Stromal cell of bone marrow (primary cell): ENCODE results near the gene ZNF536.
"Not testable (repeated sequence)": the region's sequence is repeated elsewhere in the genome, so short reads cannot be mapped to it uniquely, and the experiment has no call there.

ENCODE experiments used
- DNase-seq: peaks from one replicate; pipeline ENCODE4 v3.0.0-alpha.2; 2012; ENCODE audit warnings: low read depth

ZNF536 gene

DNA sequence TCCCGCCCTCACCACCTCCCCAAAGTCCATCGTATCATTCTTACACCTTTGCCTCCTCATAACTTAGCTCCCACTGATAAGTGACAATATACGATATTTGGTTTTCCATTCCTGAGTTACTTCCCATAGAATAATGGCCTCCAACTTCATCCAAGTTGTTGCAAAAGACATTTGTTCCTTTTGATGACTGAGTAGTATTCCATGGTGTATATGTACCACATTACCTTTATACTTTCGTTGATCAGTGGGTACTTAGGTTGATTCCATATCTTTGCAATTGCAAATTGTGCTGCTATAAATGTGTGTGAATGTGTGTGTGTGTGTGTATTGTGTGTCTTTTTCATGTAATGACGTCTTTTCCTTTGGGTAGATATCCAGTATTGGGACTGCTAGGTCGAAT lies 109.6 kb downstream of the ZNF536 start:
- no peak for DNase-seq

DNA sequence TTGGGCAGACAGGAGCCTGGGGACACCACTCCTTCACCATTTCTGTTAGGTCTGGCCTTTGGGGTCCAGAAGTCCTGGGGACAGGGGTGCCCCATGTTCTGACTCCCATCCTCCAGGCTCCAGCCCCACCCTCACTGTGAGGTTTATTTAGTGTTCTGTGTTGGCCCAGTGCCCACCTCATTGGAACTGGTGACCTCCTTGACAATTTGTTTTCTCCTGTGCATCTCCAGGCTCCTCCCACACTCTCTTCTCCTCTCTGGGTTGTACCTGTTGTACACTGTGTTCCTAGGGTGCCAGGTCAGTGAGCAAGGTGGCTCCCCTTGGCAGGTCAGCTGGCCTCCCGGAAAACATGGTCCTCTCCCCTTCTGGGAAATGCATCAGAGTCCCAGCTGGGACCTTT lies 110.8 kb downstream of the ZNF536 start:
- DNase-seq = no peak

DNA sequence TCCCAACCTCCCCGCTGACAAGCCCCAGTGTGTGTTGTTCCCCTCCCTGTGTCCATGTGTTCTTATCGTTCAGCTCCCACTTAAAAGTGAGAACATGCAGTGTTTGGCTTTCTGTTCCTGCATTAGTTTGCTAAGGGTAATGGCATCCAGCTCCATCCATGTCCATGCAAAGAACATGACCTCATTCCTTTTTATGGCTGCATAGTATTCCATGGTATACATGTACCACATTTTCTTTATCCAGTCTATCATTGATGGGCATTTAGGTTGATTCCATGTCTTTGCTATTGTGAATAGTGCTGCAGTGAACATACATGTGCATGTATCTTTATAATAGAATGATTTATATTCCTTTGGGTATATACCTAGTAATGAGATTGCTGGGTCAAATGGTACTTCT lies 114.1 kb downstream of the ZNF536 start:
- DNase-seq = not testable (repeated sequence)

- no peak for DNase-seq
These were observed 115.0 kb downstream of the ZNF536 start for GRCh38 chr19:30487178-30487577.

- DNase-seq = no peak
These were observed 116.0 kb downstream of the ZNF536 start for GRCh38 chr19:30488191-30488590.

DNA sequence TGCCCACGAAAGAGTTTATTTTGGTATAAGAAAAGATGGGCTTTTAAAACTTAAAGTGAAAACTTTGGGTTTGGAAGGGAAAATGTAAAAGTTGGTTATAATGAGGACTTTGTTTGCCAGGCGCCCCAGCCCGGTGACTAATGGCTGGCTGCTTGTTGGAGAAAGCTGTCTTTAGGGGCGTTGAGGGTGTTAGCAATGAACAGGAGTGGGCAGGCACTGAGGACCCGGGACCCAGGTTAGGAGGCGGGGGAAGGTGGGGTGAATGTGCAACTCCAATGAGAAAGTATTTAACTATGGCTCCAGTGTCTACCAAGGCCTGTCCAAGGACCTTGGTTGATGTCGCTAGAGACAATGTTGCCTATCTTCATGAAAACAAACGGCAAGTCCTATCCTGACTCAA lies 118.6 kb downstream of the ZNF536 start:
- DNase-seq = no peak

- no peak for DNase-seq
These were observed 120.5 kb downstream of the ZNF536 start for GRCh38 chr19:30492586-30493270.

- DNase-seq = no peak
These were observed 124.8 kb downstream of the ZNF536 start for GRCh38 chr19:30497034-30497433.

DNA sequence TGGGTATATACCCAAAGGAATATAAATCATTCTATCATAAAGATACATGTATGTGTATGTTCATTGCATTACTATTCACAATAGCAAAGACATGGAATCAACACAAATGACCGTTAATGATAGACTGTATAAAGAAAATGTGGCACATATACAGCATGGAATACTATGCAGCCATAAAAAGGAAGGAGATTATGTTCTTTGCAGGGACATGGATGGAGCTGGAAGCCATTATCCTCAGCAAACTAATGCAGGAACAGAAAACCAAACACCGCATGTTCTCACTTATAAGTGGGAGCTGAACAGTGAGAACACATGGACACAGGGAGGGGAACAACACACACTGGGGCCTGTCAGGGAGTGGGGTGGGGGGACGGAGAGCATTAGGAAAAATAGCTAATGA lies 125.9 kb downstream of the ZNF536 start:
- DNase-seq = not testable (repeated sequence)

GRCh38 chr19:30498707-30499106 lies 126.5 kb downstream of the ZNF536 start:
- DNase-seq = no peak

- DNase-seq = no peak
These were observed 132.1 kb downstream of the ZNF536 start for GRCh38 chr19:30504272-30504671.

DNA sequence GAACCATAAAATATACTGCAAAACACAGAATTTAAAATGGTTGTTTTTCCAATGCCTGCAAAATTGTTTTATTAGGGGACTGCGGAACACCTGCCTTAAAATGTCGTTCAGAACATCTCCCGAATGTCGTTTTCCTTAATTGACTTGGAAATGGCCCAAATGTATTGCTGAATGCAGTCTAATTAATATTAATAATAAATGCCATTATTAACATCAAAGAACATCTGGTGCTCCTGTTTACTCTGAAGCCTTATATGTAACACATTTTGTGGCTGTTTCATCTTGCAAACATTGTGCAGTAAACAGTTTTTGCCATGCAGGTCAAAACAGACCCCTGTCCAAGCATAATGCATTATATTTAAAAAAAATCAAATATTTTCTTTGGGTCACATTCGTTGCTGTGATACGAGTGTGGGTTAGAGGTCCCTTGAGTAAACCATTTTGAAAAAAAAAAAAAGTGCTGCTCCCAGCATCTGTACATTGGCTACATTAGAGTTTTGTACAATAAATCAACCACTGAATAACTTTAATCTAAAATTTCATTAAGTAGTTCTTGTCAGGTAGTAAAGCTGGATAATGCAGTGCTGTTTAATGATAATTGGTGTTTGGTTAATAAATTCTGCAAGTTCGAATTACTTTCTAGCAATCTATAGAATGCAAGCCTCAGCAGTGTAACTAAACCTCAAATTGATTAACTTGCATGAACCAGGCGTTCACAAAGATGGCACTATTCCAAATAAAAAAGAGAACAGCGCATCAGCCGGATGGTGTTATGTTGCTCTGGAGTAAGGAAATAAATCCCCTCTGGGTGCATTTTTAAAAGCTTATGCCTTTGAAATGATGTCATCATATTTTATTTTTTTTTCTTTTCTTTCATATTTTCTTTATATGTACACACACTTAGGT lies 140.2 kb downstream of the ZNF536 start:
- no peak for DNase-seq

- no peak for DNase-seq
These were observed 140.9 kb downstream of the ZNF536 start for GRCh38 chr19:30513082-30513411.

- DNase-seq = no peak
These were observed 143.9 kb downstream of the ZNF536 start for GRCh38 chr19:30516111-30516510.

GRCh38 chr19:30516531-30516930 lies 144.3 kb downstream of the ZNF536 start:
- no peak for DNase-seq

DNA sequence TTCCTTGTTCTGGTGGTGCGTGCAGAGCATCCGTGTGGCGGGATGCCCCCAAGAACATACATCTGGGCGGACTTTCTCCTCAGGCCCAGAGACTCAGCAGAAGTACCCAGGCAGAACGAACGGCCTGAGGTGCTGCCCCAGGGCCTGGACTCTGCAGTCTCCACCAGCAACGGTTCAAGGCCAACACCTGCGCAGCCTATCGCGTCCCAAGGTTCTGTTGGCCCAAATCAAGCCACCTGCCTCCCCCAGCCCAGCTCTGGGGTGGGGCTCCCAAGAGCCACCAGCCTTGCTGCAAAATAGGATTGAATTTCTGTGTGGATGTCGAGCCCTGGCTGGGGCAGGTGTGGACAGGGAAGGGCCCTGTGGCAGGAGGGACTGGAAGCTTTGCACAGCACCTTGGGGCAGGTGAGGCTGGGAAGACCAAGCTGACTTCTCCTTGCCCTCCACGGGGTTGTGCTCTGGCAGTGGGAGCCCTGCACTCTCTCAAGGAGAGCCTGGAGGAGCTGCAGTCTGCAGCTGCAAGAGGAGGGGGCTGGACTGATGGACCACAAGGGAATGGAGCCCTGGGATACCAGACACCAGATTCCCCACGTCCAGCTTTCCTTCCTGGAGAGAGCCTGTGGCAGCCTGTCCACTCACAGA lies 146.9 kb downstream of the ZNF536 start:
- DNase-seq = no peak

GRCh38 chr19:30519607-30520205 lies 147.5 kb downstream of the ZNF536 start:
- DNase-seq = no peak

DNA sequence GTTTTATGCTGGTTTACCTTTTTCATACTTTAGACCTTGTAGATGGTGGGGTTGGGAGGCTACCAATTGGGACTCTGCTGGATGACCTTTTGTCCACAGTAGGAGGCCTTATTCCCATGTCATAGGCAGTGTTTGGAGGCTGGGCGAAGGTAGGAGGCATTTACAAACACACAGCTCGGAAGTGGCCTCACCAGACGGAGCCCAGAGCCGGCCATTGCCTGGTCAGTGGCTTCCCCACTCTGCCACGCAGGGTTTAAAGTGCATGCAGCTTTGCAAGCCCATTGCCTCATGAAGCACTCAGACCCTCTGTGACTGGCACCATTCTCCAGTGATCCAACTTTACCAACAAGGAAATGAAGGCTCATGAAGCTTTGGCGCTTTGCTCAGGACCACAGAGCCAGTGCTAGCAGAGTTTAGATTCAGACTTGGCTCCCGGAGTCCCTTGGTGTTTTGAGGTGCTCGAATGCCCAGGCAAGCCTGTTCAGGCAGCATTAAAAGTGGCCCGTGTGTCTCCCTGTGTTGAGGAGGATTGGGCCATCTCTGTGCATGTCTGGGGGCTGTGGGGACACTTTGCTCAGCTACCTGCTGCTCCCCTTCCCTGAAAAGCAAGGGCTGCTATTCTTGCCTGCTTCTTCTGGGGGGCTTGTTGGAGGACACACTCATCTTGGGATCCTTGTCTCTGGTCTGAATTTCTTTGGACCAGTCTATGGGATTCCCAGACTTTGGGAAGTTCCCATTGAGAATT lies 148.7 kb downstream of the ZNF536 start:
- no peak for DNase-seq

GRCh38 chr19:30521937-30522336 lies 149.8 kb downstream of the ZNF536 start:
- no peak for DNase-seq

DNA sequence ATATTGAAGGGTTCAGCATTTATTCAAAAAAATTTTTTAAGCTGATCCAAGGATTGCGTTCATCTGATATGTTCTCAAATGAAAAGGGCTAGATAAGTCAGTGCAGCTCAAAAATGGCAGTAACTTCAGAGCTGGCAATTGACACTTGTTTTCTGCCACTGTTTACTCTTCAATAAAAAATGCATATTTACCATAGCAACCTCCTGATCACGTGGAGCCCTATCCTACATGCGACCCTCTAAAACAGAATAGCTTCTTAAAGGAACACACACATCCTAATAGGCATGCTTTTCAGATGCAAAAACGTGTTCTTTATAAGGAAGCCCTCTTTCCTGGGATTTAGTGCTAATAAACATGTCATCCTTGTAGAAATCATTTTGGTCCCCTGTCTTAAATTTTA lies 150.2 kb downstream of the ZNF536 start:
- DNase-seq = no peak

GRCh38 chr19:30523791-30524190 lies 151.6 kb downstream of the ZNF536 start:
- no peak for DNase-seq

DNA sequence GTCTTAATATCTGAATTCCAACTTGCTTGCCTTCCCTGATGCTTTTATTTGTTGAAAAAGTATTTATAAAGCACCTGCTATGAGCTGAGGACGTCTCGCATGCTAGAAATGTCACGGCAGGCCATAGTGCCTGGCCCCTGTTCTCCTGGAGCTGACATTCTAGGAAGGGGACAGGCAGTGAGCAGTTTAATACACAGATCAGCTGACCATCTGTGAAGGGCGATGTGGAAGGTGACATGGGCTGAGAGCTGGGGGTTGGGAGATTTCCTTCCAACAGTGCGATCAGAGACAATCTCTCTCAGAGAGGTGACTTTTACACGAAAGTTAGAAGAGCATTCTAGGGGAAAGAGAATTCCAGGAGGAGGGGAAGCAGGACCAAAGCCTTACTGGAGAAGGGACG lies 153.2 kb downstream of the ZNF536 start:
- no peak for DNase-seq
